HepG2 (cell line): ENCODE results near the gene NEURL1B. TPM values are rescaled to one million over a fixed set of nuclear protein-coding genes. Genes with fewer than 3 reads are reported as not detected.

ENCODE experiments used
- BORCS8-MEF2B ChIP-seq: sonication (generic); formaldehyde crosslinking; IDR thresholded peaks from 2 replicates; pipeline ENCODE4 v1.8.0; 2022; ENCODE audit warnings: mild to moderate bottlenecking, missing genetic modification reagents
- FOXO1 ChIP-seq: sonication (generic); formaldehyde crosslinking; IDR thresholded peaks from 2 replicates; pipeline ENCODE4 v1.4.0; 2020; ENCODE audit warnings: missing genetic modification reagents
- GABPB1 ChIP-seq: IDR thresholded peaks from 2 replicates; pipeline ENCODE4 v1.6.1; 2016; ENCODE audit warnings: mild to moderate bottlenecking, missing genetic modification reagents, moderate library complexity, missing compliant biosample characterization
- HHEX ChIP-seq: IDR thresholded peaks from 2 replicates; pipeline ENCODE4 v1.6.1; 2016; ENCODE audit warnings: control low read depth
- HNRNPL ChIP-seq: fragments of 200-400 bp; formaldehyde crosslinking; IDR thresholded peaks from 2 replicates; pipeline ENCODE4 v1.6.1; 2017; ENCODE audit warnings: mild to moderate bottlenecking, low read depth, low read length
- NRL ChIP-seq: sonication (generic); formaldehyde crosslinking; IDR thresholded peaks from 2 replicates; pipeline ENCODE4 v1.5.0; 2020; ENCODE audit warnings: missing genetic modification reagents, mild to moderate bottlenecking, moderate library complexity, borderline replicate concordance
- STAG1 ChIP-seq: sonication (generic); formaldehyde crosslinking; IDR thresholded peaks from 2 replicates; pipeline ENCODE4 v1.4.0; 2020; ENCODE audit warnings: missing genetic modification reagents
- TAF1 ChIP-seq: sonication (generic); formaldehyde crosslinking; IDR thresholded peaks from 2 replicates; pipeline ENCODE4 v1.4.0; 2020; ENCODE audit warnings: missing genetic modification reagents
- ZBTB20 ChIP-seq: sonication (generic); formaldehyde crosslinking; IDR thresholded peaks from 2 replicates; pipeline ENCODE4 v1.8.1; 2023; ENCODE audit warnings: missing genetic modification reagents, low read depth, mild to moderate bottlenecking, borderline replicate concordance
- ZBTB7A ChIP-seq: sonication (generic); formaldehyde crosslinking; IDR thresholded peaks from 2 replicates; pipeline ENCODE4 v1.8.0; 2022; ENCODE audit warnings: mild to moderate bottlenecking, missing genetic modification reagents
- ZFP82 ChIP-seq: sonication (generic); formaldehyde crosslinking; IDR thresholded peaks from 2 replicates; pipeline ENCODE4 v1.5.1; 2020; ENCODE audit warnings: mild to moderate bottlenecking, missing genetic modification reagents, borderline replicate concordance
- ZNF33A ChIP-seq: sonication (generic); formaldehyde crosslinking; IDR thresholded peaks from 2 replicates; pipeline ENCODE4 v1.5.1; 2020; ENCODE audit warnings: missing genetic modification reagents, mild to moderate bottlenecking, moderate library complexity, borderline replicate concordance
- ZNF605 ChIP-seq: sonication (generic); formaldehyde crosslinking; IDR thresholded peaks from 2 replicates; pipeline ENCODE4 v1.8.0; 2022; ENCODE audit warnings: mild to moderate bottlenecking, missing genetic modification reagents
- ZNF746 ChIP-seq: sonication (generic); formaldehyde crosslinking; IDR thresholded peaks from 2 replicates; pipeline ENCODE4 v1.8.0; 2022; ENCODE audit warnings: mild to moderate bottlenecking, missing genetic modification reagents
- polyA plus RNA-seq, 8 experiments: library from polyadenylated mRNA; depleted of rRNA in 3 of 8; stranded (reverse) in 7 of 8; unstranded in 1 of 8; fragments of >200 nt; fragmentation: Illumina TruSeq in 4 of 8; extraction: Trizol in 4 of 8; gene quantifications; 2 replicates each; pipeline versions ENCODE4 v1.2.1 to v1.2.3, GENCODE V29; 2011 to 2016; ENCODE audit warnings: low read depth in 4 of 8, missing spikeins in 1 of 8, mixed read lengths in 1 of 8; ENCODE audit not compliant: insufficient read depth in 1 of 8
- total RNA-seq, 5 experiments: library from RNA; depleted of rRNA; stranded (reverse); fragments of >200 nt; fragmentation: Illumina TruSeq; extraction: Trizol; gene quantifications; 2 replicates each; pipeline ENCODE4 v1.2.3, GENCODE V29; 2016; ENCODE audit warnings: low read depth in 1 of 5
- TF ChIP-seq, protein P1 (sequence below): sonication (generic); formaldehyde crosslinking; IDR thresholded peaks from 2 replicates; pipeline ENCODE4 v1.5.1; 2020; ENCODE audit warnings: mild to moderate bottlenecking, moderate library complexity, missing genetic modification reagents
- TF ChIP-seq, protein P2 (sequence below): sonication (generic); formaldehyde crosslinking; IDR thresholded peaks from 2 replicates; pipeline ENCODE4 v1.5.1; 2020; ENCODE audit warnings: mild to moderate bottlenecking, missing genetic modification reagents
- TF ChIP-seq, protein P3 (sequence below): sonication (generic); formaldehyde crosslinking; IDR thresholded peaks from 2 replicates; pipeline ENCODE4 v1.5.1; 2020; ENCODE audit warnings: mild to moderate bottlenecking, missing genetic modification reagents, moderate library complexity
- TF ChIP-seq, protein P4 (sequence below): sonication (generic); formaldehyde crosslinking; IDR thresholded peaks from 2 replicates; pipeline ENCODE4 v1.4.0; 2020; ENCODE audit warnings: missing genetic modification reagents

NEURL1B gene
- total and polyA plus RNA-seq, 2 of the 13 experiments (the other 11 are each of a cell fraction or from before 2014, with no cell fraction given): 0.09 to 0.13 TPM

DNA sequence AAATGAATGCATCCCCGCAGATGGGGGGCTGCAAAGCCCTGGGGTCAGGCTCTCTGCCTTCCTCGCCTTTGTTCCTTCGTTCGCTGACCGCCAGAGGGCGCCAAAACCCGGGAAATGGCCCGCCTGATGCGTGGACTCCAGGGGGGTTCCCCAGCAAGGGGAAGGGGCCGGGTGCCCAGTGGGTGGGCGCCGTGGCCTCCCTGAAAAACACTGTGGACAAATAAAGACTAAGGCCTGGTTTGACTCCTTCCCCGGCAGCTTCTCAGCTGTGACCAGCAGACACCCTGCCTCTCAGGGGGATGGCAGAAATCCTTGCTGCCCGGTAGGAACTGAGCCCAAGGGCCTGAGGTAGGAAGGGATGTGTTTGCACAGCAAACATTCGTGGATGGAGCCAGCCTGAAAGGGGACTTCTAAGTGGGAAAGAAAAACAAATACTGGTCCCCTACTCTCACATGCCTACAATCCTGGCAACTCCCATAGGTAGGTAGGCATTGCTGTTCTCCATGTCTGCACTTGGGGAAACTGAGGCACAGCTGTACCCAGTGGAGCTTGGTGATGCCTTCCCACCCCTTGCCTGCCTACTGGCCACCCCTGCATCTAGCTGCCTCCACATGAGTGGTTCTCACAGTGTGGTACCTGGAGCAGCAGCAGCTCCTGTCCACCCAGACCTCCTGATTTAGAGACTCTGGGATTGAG, 72.2 kb downstream of the NEURL1B start (continued):
- TF ChIP-seq ZBTB7A (CRISPR knock-in tag): peak; percentile 56; the same call in 1 of the 2 replicates
- TF ChIP-seq ZNF605 (CRISPR knock-in tag): 0 out of 2 replicates have a peak, but pooled peaks have one; percentile 54
- peak; percentile 99 for TF ChIP-seq STAG1 (CRISPR knock-in tag)
- 0 out of 2 replicates have a peak, but pooled peaks have one; percentile 20 for TF ChIP-seq FOXO1 (CRISPR knock-in tag)
- TF ChIP-seq, protein P1, sequence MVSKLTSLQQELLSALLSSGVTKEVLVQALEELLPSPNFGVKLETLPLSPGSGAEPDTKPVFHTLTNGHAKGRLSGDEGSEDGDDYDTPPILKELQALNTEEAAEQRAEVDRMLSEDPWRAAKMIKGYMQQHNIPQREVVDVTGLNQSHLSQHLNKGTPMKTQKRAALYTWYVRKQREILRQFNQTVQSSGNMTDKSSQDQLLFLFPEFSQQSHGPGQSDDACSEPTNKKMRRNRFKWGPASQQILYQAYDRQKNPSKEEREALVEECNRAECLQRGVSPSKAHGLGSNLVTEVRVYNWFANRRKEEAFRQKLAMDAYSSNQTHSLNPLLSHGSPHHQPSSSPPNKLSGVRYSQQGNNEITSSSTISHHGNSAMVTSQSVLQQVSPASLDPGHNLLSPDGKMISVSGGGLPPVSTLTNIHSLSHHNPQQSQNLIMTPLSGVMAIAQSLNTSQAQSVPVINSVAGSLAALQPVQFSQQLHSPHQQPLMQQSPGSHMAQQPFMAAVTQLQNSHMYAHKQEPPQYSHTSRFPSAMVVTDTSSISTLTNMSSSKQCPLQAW (CRISPR knock-in tag): peak; percentile 54; the same call in 1 of the 2 replicates
- no peak for TF ChIP-seq HHEX
- TF ChIP-seq NRL (CRISPR knock-in tag): no peak
- TF ChIP-seq ZBTB20: no peak
- TF ChIP-seq, protein P2, sequence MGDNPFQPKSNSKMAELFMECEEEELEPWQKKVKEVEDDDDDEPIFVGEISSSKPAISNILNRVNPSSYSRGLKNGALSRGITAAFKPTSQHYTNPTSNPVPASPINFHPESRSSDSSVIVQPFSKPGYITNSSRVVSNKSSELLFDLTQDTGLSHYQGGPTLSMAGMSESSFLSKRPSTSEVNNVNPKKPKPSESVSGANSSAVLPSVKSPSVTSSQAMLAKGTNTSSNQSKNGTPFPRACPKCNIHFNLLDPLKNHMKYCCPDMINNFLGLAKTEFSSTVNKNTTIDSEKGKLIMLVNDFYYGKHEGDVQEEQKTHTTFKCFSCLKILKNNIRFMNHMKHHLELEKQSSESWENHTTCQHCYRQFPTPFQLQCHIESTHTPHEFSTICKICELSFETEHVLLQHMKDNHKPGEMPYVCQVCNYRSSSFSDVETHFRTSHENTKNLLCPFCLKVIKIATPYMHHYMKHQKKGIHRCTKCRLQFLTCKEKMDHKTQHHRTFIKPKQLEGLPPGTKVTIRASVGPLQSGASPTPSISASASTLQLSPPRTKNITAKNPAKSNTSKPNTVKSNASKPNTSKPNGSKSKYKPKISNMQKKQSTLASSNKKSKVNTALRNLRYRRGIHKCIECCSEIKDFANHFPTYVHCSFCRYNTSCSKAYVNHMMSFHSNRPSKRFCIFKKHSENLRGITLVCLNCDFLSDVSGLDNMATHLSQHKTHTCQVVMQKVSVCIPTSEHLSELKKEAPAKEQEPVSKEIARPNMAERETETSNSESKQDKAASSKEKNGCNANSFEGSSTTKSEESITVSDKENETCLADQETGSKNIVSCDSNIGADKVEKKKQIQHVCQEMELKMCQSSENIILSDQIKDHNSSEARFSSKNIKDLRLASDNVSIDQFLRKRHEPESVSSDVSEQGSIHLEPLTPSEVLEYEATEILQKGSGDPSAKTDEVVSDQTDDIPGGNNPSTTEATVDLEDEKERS: 0 out of 2 replicates have a peak, but pooled peaks have one; percentile 36
- TF ChIP-seq, protein P3, sequence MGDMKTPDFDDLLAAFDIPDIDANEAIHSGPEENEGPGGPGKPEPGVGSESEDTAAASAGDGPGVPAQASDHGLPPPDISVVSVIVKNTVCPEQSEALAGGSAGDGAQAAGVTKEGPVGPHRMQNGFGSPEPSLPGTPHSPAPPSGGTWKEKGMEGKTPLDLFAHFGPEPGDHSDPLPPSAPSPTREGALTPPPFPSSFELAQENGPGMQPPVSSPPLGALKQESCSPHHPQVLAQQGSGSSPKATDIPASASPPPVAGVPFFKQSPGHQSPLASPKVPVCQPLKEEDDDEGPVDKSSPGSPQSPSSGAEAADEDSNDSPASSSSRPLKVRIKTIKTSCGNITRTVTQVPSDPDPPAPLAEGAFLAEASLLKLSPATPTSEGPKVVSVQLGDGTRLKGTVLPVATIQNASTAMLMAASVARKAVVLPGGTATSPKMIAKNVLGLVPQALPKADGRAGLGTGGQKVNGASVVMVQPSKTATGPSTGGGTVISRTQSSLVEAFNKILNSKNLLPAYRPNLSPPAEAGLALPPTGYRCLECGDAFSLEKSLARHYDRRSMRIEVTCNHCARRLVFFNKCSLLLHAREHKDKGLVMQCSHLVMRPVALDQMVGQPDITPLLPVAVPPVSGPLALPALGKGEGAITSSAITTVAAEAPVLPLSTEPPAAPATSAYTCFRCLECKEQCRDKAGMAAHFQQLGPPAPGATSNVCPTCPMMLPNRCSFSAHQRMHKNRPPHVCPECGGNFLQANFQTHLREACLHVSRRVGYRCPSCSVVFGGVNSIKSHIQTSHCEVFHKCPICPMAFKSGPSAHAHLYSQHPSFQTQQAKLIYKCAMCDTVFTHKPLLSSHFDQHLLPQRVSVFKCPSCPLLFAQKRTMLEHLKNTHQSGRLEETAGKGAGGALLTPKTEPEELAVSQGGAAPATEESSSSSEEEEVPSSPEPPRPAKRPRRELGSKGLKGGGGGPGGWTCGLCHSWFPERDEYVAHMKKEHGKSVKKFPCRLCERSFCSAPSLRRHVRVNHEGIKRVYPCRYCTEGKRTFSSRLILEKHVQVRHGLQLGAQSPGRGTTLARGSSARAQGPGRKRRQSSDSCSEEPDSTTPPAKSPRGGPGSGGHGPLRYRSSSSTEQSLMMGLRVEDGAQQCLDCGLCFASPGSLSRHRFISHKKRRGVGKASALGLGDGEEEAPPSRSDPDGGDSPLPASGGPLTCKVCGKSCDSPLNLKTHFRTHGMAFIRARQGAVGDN (CRISPR knock-in tag): peak; percentile 61
- 0 out of 2 replicates have a peak, but pooled peaks have one; percentile 64 for TF ChIP-seq HNRNPL
- TF ChIP-seq TAF1 (CRISPR knock-in tag): no peak
- peak; percentile 51; the same call in 1 of the 2 replicates for TF ChIP-seq GABPB1
- TF ChIP-seq, protein P4, sequence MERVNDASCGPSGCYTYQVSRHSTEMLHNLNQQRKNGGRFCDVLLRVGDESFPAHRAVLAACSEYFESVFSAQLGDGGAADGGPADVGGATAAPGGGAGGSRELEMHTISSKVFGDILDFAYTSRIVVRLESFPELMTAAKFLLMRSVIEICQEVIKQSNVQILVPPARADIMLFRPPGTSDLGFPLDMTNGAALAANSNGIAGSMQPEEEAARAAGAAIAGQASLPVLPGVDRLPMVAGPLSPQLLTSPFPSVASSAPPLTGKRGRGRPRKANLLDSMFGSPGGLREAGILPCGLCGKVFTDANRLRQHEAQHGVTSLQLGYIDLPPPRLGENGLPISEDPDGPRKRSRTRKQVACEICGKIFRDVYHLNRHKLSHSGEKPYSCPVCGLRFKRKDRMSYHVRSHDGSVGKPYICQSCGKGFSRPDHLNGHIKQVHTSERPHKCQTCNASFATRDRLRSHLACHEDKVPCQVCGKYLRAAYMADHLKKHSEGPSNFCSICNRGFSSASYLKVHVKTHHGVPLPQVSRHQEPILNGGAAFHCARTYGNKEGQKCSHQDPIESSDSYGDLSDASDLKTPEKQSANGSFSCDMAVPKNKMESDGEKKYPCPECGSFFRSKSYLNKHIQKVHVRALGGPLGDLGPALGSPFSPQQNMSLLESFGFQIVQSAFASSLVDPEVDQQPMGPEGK: peak; percentile 44; the same call in 1 of the 2 replicates
- peak; percentile 41; the same call in 1 of the 2 replicates for TF ChIP-seq ZFP82 (CRISPR knock-in tag)
- no peak for TF ChIP-seq ZNF746 (CRISPR knock-in tag)
- TF ChIP-seq BORCS8-MEF2B: 0 out of 2 replicates have a peak, but pooled peaks have one; percentile 11
- peak; percentile 73; the same call in 1 of the 2 replicates for TF ChIP-seq ZNF33A
